H1 (cell line): ENCODE results near the gene MRPL28. TPM values are rescaled to one million over a fixed set of nuclear protein-coding genes. Genes with fewer than 3 reads are reported as not detected.

Source experiments
- CTCF ChIA-PET: fragments of 300-600 bp; sonication (Branson Sonifier 250); formaldehyde crosslinking; loops from one replicate; lab custom pipeline; 2021; ENCODE audit not compliant: partially characterized antibody; lab: Charles Lee
- POLR2A ChIA-PET: fragments of 300-600 bp; sonication (Branson Sonifier 250); formaldehyde crosslinking; loops from one replicate; lab custom pipeline; 2021; ENCODE audit warnings: inconsistent platforms; ENCODE audit not compliant: partially characterized antibody; lab: Charles Lee
- DNase-seq, 2 experiments: peaks; one replicate each; pipeline versions ENCODE4 v3.0.0 to v3.0.0-alpha.2; 2010 to 2022; ENCODE audit warnings: low spot score in 2 of 2, low read depth in 1 of 2, mixed read lengths in 1 of 2
- FAIRE-seq: peaks from 2 replicates; lab custom pipeline; 2011; peaks lifted over from hg19 to GRCh38; lab: Jason Lieb, UNC
- H2AFZ ChIP-seq: 2 replicates; pipeline ENCODE4 v1.8.1; 2012; ENCODE audit warnings: low read length, inconsistent platforms
- H2AK5ac ChIP-seq: 2 replicates; pipeline ENCODE4 v1.6.1; 2013; ENCODE audit warnings: low read depth, low read length
- H2BK120ac ChIP-seq: replicated peaks from 2 replicates; pipeline ENCODE3; 2013; ENCODE audit warnings: low read depth, low read length, inconsistent platforms
- H2BK12ac ChIP-seq: 2 replicates; pipeline ENCODE4 v1.6.1; 2013; ENCODE audit warnings: low read depth, low read length
- H2BK15ac ChIP-seq: 2 replicates; pipeline ENCODE4 v1.6.1; 2013; ENCODE audit warnings: low read length
- H2BK20ac ChIP-seq: 2 replicates; pipeline ENCODE4 v1.6.1; 2013; ENCODE audit warnings: low read length
- H2BK5ac ChIP-seq: 2 replicates; pipeline ENCODE4 v1.6.1; 2013; ENCODE audit warnings: low read depth, low read length
- H3K14ac ChIP-seq: 2 replicates; pipeline ENCODE4 v1.6.1; 2013; ENCODE audit warnings: inconsistent platforms; ENCODE audit not compliant: insufficient read length
- H3K18ac ChIP-seq: 2 replicates; pipeline ENCODE4 v1.6.1; 2013; ENCODE audit warnings: low read length; ENCODE audit errors: extremely low read depth
- H3K23ac ChIP-seq: 2 replicates; pipeline ENCODE4 v1.6.1; 2013; ENCODE audit warnings: inconsistent platforms; ENCODE audit not compliant: insufficient read length
- H3K23me2 ChIP-seq: 2 replicates; pipeline ENCODE4 v1.6.1; 2013; ENCODE audit warnings: low read depth, low read length
- H3K27ac ChIP-seq: 2 replicates; pipeline ENCODE4 v1.6.1; 2011; ENCODE audit warnings: low read depth, low read length, inconsistent platforms
- H3K27me3 ChIP-seq, 4 experiments: replicated peaks in 1 of 4; 1 replicate in 1 of 4; 2 replicates in 3 of 4; pipeline versions ENCODE4 v1.6.1 to v1.8.1; 2011 to 2013; ENCODE audit warnings: low read length in 3 of 4, mild to moderate bottlenecking in 3 of 4, inconsistent platforms in 2 of 4, mixed read lengths in 2 of 4, moderate library complexity in 1 of 4; ENCODE audit not compliant: control insufficient read depth in 3 of 4, insufficient read depth in 3 of 4; ENCODE audit errors: extremely low read depth in 1 of 4
- H3K36me3 ChIP-seq, 4 experiments: 2 replicates each; pipeline versions ENCODE4 v1.6.1 to v1.8.1; 2011 to 2013; ENCODE audit warnings: mild to moderate bottlenecking in 4 of 4, low read length in 3 of 4, moderate library complexity in 2 of 4, control low read depth in 1 of 4, inconsistent platforms in 1 of 4; ENCODE audit not compliant: insufficient read depth in 4 of 4, control insufficient read depth in 2 of 4
- H3K4ac ChIP-seq: replicated peaks from 2 replicates; pipeline ENCODE3; 2013; ENCODE audit warnings: low read length, low read depth, mixed read lengths, inconsistent platforms; ENCODE audit not compliant: insufficient read length
- H3K4me1 ChIP-seq, 4 experiments: replicated peaks in 1 of 4; 1 replicate in 1 of 4; 2 replicates in 3 of 4; pipeline versions ENCODE4 v1.6.1 to v1.8.1; 2011 to 2013; ENCODE audit warnings: low read length in 3 of 4, inconsistent platforms in 2 of 4, mixed read lengths in 1 of 4; ENCODE audit not compliant: insufficient read depth in 4 of 4, control insufficient read depth in 3 of 4
- H3K4me2 ChIP-seq, 2 experiments: 2 replicates each; pipeline versions ENCODE4 v1.6.1 to v1.8.1; 2011 to 2013; ENCODE audit warnings: low read depth in 2 of 2, low read length in 2 of 2, control low read depth in 1 of 2, inconsistent platforms in 1 of 2, mild to moderate bottlenecking in 1 of 2; ENCODE audit not compliant: insufficient read depth in 1 of 2
- H3K4me3 ChIP-seq, 4 experiments: fragments of 200-600, 300-600 bp in 1 of 4; sonication (generic), shearing (Covaris generic), sonication (Bioruptor Twin) in 1 of 4; 2 replicates each; pipeline versions ENCODE4 v1.5.1 to v1.8.1; 2011 to 2016; ENCODE audit warnings: low read length in 4 of 4, low read depth in 3 of 4, control low read depth in 2 of 4, inconsistent platforms in 2 of 4, mild to moderate bottlenecking in 2 of 4, mixed read lengths in 1 of 4, moderate library complexity in 1 of 4; ENCODE audit not compliant: insufficient read depth in 2 of 4; ENCODE audit errors: extremely low read depth in 1 of 4
- H3K56ac ChIP-seq: replicated peaks from 2 replicates; pipeline ENCODE3; 2013; ENCODE audit warnings: low read depth, mild to moderate bottlenecking, mixed read lengths, low read length, inconsistent platforms; ENCODE audit not compliant: insufficient read length
- H3K79me1 ChIP-seq: 2 replicates; pipeline ENCODE4 v1.6.1; 2013; ENCODE audit warnings: low read depth, low read length, control low read depth
- H3K79me2 ChIP-seq, 2 experiments: 2 replicates each; pipeline versions ENCODE4 v1.6.1 to v1.8.1; 2012 to 2013; ENCODE audit warnings: low read length in 2 of 2, mild to moderate bottlenecking in 2 of 2, inconsistent platforms in 1 of 2; ENCODE audit not compliant: insufficient read depth in 2 of 2, control insufficient read depth in 1 of 2
- H3K9ac ChIP-seq, 4 experiments: replicated peaks in 1 of 4; 1 replicate in 1 of 4; 2 replicates in 3 of 4; pipeline versions ENCODE4 v1.6.1 to v1.8.1; 2011 to 2013; ENCODE audit warnings: low read depth in 3 of 4, low read length in 3 of 4, control low read depth in 2 of 4, mild to moderate bottlenecking in 2 of 4, moderate library complexity in 2 of 4, inconsistent platforms in 1 of 4; ENCODE audit errors: extremely low read depth in 1 of 4
- H3K9me3 ChIP-seq, 2 experiments: 2 replicates each; pipeline versions ENCODE4 v1.6.1 to v1.8.1; 2012 to 2013; ENCODE audit warnings: mild to moderate bottlenecking in 2 of 2, moderate library complexity in 2 of 2, control low read depth in 1 of 2, inconsistent platforms in 1 of 2, low read depth in 1 of 2, low read length in 1 of 2, mixed read lengths in 1 of 2; ENCODE audit not compliant: insufficient read depth in 2 of 2
- H4K20me1 ChIP-seq, 2 experiments: replicated peaks in 1 of 2; 2 replicates each; pipeline versions ENCODE3 to v1.8.1; 2011 to 2013; ENCODE audit warnings: inconsistent platforms in 2 of 2, low read length in 2 of 2, mild to moderate bottlenecking in 1 of 2; ENCODE audit not compliant: insufficient read depth in 2 of 2, control insufficient read depth in 1 of 2
- H4K5ac ChIP-seq: 2 replicates; pipeline ENCODE4 v1.6.1; 2013; ENCODE audit warnings: low read length, low read depth, mixed read lengths, inconsistent platforms; ENCODE audit not compliant: insufficient read length
- H4K8ac ChIP-seq: 2 replicates; pipeline ENCODE4 v1.8.0; 2013; ENCODE audit warnings: mild to moderate bottlenecking, moderate library complexity, low read length, inconsistent platforms; ENCODE audit not compliant: insufficient read depth; ENCODE audit errors: extremely low read depth
- H4K91ac ChIP-seq: replicated peaks from 2 replicates; pipeline ENCODE3; 2013; ENCODE audit warnings: low read length, mixed read lengths, inconsistent platforms; ENCODE audit not compliant: insufficient read length
- EP300 ChIP-seq, 2 experiments: IDR thresholded peaks; 1 replicate in 1 of 2; 2 replicates in 1 of 2; pipeline ENCODE4 v1.6.1; 2011 to 2012; ENCODE audit warnings: low read depth in 2 of 2, low read length in 2 of 2, mild to moderate bottlenecking in 2 of 2, borderline replicate concordance in 1 of 2, inconsistent platforms in 1 of 2, moderate library complexity in 1 of 2
- POU5F1 ChIP-seq: IDR thresholded peaks from 2 replicates; pipeline ENCODE4 v1.6.1; 2011; ENCODE audit warnings: low read depth, mild to moderate bottlenecking, low read length, moderate library complexity
- RNF2 ChIP-seq: fragments of 200-900, 300-1000 bp; sonication (generic); IDR thresholded peaks from 2 replicates; pipeline ENCODE4 v1.7.1; 2016; ENCODE audit warnings: borderline replicate concordance, low read depth, mild to moderate bottlenecking, antibody characterized with exemption, low read length; ENCODE audit not compliant: poor library complexity, severe bottlenecking; ENCODE audit errors: missing control alignments
- SAP30 ChIP-seq: fragments of 300-600 bp; sonication (generic); IDR thresholded peaks from 2 replicates; pipeline ENCODE4 v1.7.1; 2012; ENCODE audit warnings: low read length, moderate library complexity, mild to moderate bottlenecking, inconsistent platforms; ENCODE audit not compliant: insufficient read depth, insufficient replicate concordance
- SRF ChIP-seq: IDR thresholded peaks from 2 replicates; pipeline ENCODE4 v1.6.1; 2011; ENCODE audit warnings: mild to moderate bottlenecking, low read depth, low read length, moderate library complexity
- TEAD4 ChIP-seq: IDR thresholded peaks from 2 replicates; pipeline ENCODE4 v1.6.1; 2012; ENCODE audit warnings: low read depth, low read length, inconsistent platforms, mixed read lengths
- WGBS, 2 experiments: shearing (Covaris generic) in 1 of 2; methylation state at CpG; one replicate each; pipeline versions ENCODE4 v1.1.6 to v1.1.7; 2013 to 2015; ENCODE audit warnings: low lambda C conversion rate in 2 of 2, mixed read lengths in 2 of 2, inconsistent platforms in 1 of 2, low coverage in 1 of 2, missing lambda C conversion rate in 1 of 2; ENCODE audit not compliant: insufficient replicate concordance in 2 of 2, insufficient coverage in 1 of 2, insufficient read length in 1 of 2; ENCODE audit errors: extremely low coverage in 1 of 2, missing lambda C conversion rate in 1 of 2; 5-methylcytosine and 5-hydroxymethylcytosine counted together
- polyA plus RNA-seq, 7 experiments: library from polyadenylated mRNA; depleted of rRNA in 3 of 7; stranded (reverse) in 5 of 7; unstranded in 2 of 7; fragments of >200 nt in 5 of 7; fragments of 200-250 nt in 2 of 7; gene quantifications; 1 replicate in 5 of 7; 2 replicates in 1 of 7; 4 replicates in 1 of 7; pipeline versions ENCODE4 v1.2.1 to v1.2.3, GENCODE V29; 2011 to 2013; ENCODE audit warnings: missing spikeins in 2 of 7, mixed read lengths in 2 of 7
- total RNA-seq: library from RNA; stranded (reverse); fragmentation: NEBNext Ultra II Directional; extraction: Animal tissue kit (Norgen Biotek cat#: 25700); gene quantifications from 2 replicates; pipeline ENCODE4 v1.2.1, GENCODE V29; 2021

The MRPL28 gene
- total and polyA plus RNA-seq, 2 of the 8 experiments (the other 6 are each of a cell fraction or from before 2014, with no cell fraction given), result 88.9 to 188 TPM

GRCh38 chr16:392450-393030, 22.2 kb upstream of the MRPL28 start:
- peaks cover 0 to 7% (median 2%) of the 10 kb centered on the region in 4 experiments; a peak in 4 of 7 replicates for H3K4me1 ChIP-seq
- no peak overlapping the region for H2BK5ac ChIP-seq
- no peak overlapping the region for H3K4ac ChIP-seq
- H2BK20ac ChIP-seq, result no peak overlapping the region
- no peak for DNase-seq
- no peak overlapping the region for H2BK12ac ChIP-seq
- H3K79me2 ChIP-seq, result no peaks in the 10 kb centered on the region
- H3K23me2 ChIP-seq, result peaks cover 5% of the 10 kb centered on the region
- TF ChIP-seq RNF2 (no peak), SRF (no peak), POU5F1 (no peak), EP300 (IDR thresholded peaks at IDR 0.05; ENCODE audit: borderline replicate concordance in 1 of 2, low read depth in 2 of 2, low read length in 2 of 2) (no peak), TEAD4 (no peak), SAP30 (no peak)
- no peaks in the 10 kb centered on the region for H3K27me3 ChIP-seq
- no peak overlapping the region for H3K4me2 ChIP-seq
- no peak overlapping the region for H3K23ac ChIP-seq
- no peak overlapping the region for H2AFZ ChIP-seq
- no peak overlapping the region for H3K4me3 ChIP-seq
- no peak overlapping the region for H2BK120ac ChIP-seq
- no peaks in the 10 kb centered on the region for H3K36me3 ChIP-seq
- peaks cover 0 to 5% of the 10 kb centered on the region in 2 experiments; a peak in 2 of 4 replicates for H3K9me3 ChIP-seq
- no peak overlapping the region for H2AK5ac ChIP-seq
- no peak overlapping the region for H3K18ac ChIP-seq
- no peak overlapping the region for H3K14ac ChIP-seq
- H3K27ac ChIP-seq, result no peak overlapping the region
- no peaks in the 10 kb centered on the region for H3K79me1 ChIP-seq
- FAIRE-seq, result no peak
- no peak overlapping the region for H3K9ac ChIP-seq
- ChIA-PET POLR2A (interaction anchor here (0.9 to 3.2 kb wide), 7 partner anchors 7 to 161 kb away, joined by 3 to 11 read pairs (median 6); no protein-coding TSS in a partner anchor), CTCF (interaction anchor here (0.7 to 4.9 kb wide), 38 partner anchors 7 to 901 kb away, joined by 3 to 37 read pairs (median 4); partner anchors contain the start of genes MRPL28, PGAP6 and RAB11FIP3)
- no peaks in the 10 kb centered on the region for H4K20me1 ChIP-seq
- H4K5ac ChIP-seq, result no peak overlapping the region
- H4K91ac ChIP-seq, result no peak overlapping the region
- no peak overlapping the region for H2BK15ac ChIP-seq
- no peak overlapping the region for H3K56ac ChIP-seq
- no peak overlapping the region; the same call in 1 of the 2 replicates for H4K8ac ChIP-seq
- WGBS, 2 experiments, result 87% methylated on average over 6 of the region's 7 CpGs; no CpG with 5 or more reads in 1 of the 2 experiments
